ENCODE measurements around the gene DYRK1A. TPM values are rescaled to one million over a fixed set of nuclear protein-coding genes. Genes with fewer than 3 reads are reported as not detected.

DYRK1A gene
- total RNA-seq, 1 experiment from 2014 or later, result 49.3 TPM

DNA sequence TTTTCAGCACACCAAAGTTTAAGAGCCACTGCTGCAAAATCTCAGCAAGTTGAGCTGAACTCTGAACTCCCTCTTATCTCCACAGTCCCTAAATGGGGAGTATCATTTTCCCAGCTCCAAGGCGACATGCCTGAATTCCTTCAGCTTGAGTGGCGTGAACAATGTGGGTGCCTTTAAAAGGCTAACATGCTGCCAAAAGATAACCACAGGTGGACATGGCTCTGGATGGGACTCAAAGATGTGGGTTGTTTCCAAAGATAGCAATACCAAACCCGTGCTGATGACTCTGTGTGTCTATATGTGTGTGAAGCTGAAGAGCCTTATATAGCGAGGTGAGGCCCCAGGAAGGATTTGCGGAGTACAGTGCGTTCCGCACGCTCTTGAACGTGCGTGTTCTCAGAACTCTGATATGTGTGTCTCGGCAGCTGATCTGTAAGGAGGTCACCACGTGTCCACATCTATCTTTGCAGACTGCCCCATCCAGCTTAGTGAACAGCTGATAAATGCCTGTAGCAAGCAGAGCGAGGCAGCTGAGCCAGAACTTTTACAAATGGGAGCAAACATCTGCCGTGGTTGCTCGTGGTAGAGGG, 189.2 kb downstream of the DYRK1A start (continued):
- TF ChIP-seq, protein P1, sequence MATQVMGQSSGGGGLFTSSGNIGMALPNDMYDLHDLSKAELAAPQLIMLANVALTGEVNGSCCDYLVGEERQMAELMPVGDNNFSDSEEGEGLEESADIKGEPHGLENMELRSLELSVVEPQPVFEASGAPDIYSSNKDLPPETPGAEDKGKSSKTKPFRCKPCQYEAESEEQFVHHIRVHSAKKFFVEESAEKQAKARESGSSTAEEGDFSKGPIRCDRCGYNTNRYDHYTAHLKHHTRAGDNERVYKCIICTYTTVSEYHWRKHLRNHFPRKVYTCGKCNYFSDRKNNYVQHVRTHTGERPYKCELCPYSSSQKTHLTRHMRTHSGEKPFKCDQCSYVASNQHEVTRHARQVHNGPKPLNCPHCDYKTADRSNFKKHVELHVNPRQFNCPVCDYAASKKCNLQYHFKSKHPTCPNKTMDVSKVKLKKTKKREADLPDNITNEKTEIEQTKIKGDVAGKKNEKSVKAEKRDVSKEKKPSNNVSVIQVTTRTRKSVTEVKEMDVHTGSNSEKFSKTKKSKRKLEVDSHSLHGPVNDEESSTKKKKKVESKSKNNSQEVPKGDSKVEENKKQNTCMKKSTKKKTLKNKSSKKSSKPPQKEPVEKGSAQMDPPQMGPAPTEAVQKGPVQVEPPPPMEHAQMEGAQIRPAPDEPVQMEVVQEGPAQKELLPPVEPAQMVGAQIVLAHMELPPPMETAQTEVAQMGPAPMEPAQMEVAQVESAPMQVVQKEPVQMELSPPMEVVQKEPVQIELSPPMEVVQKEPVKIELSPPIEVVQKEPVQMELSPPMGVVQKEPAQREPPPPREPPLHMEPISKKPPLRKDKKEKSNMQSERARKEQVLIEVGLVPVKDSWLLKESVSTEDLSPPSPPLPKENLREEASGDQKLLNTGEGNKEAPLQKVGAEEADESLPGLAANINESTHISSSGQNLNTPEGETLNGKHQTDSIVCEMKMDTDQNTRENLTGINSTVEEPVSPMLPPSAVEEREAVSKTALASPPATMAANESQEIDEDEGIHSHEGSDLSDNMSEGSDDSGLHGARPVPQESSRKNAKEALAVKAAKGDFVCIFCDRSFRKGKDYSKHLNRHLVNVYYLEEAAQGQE (IDR thresholded peaks at IDR 0.05; ENCODE audit: low read depth), result no peak
- TF ChIP-seq SRF (IDR thresholded peaks at IDR 0.05; ENCODE audit: low read depth), result no peak
- no peak for TF ChIP-seq CEBPB (IDR thresholded peaks at IDR 0.05; ENCODE audit: low read depth)
- no peak for TF ChIP-seq CBX3 (IDR thresholded peaks at IDR 0.05; ENCODE audit: low read depth)
- TF ChIP-seq, protein P2, sequence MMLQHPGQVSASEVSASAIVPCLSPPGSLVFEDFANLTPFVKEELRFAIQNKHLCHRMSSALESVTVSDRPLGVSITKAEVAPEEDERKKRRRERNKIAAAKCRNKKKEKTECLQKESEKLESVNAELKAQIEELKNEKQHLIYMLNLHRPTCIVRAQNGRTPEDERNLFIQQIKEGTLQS (IDR thresholded peaks at IDR 0.05), result no peak
- TF ChIP-seq JUND (IDR thresholded peaks at IDR 0.05), result no peak

DNA sequence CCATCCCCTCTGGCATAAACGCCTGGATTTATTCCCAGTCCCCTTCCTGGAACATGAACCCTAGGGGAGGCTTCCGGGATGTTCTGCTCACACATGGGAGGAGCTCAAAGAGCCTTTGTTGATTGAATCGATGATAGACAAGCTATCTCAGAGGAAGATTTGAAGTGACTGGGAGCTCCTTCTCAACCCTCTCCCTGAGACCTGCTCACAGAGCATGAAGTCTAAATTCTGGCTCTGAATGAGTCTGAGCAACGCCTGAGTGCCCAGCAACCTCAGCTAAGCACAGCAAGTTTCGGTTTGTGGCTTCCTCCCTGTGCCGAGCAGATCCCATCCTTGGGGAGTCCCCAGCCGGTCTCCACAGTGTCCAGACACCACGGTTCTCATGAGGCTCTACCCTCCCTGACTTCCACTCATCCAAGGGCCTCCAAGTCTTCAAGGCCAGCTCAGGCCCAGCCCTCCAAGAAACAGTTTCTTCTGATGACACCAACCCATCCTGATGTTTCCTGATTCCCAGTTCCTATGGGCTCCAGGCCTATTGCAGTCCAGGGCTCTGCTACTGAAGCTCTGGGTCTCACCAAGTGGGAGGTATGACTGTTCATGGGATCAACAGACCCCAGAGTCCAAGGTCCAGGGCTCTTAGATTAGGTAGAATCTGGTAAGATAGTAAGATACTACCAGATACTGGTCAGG, 190.8 kb downstream of the DYRK1A start:
- Histone ChIP-seq H3K79me2 (ENCODE audit: insufficient read depth, low read length) (no peaks in the 10 kb centered on the region), H3K4me3 (replicated peaks in 1 of 2; ENCODE audit: low read depth in 1 of 2, low read length in 2 of 2) (no peak overlapping the region), H3K9ac (ENCODE audit: low read length) (no peak overlapping the region), H3K27me3 (ENCODE audit: insufficient read depth, low read length) (no peaks in the 10 kb centered on the region), H3K27ac (ENCODE audit: low read depth, low read length) (no peak overlapping the region), H3K4me1 (ENCODE audit: control insufficient read depth in 1 of 2, insufficient read depth in 2 of 2, low read length in 2 of 2) (no peaks in the 10 kb centered on the region), H3K4me2 (ENCODE audit: low read length) (no peak overlapping the region), H3K36me3 (ENCODE audit: control insufficient read depth in 1 of 2, insufficient read depth in 2 of 2, low read length in 2 of 2) (no peaks in the 10 kb centered on the region), H3K9me3 (ENCODE audit: control insufficient read depth in 1 of 2, insufficient read depth in 1 of 2, low read depth in 1 of 2, low read length in 2 of 2) (no peaks in the 10 kb centered on the region), H4K20me1 (ENCODE audit: insufficient read depth) (no peaks in the 10 kb centered on the region), H3K9me2 (ENCODE audit: insufficient read depth) (no peaks in the 10 kb centered on the region), H2AFZ (ENCODE audit: low read depth, low read length, poor library complexity, severe bottlenecking) (no peak overlapping the region)
- ATAC-seq, result no peak
- CTCF ChIA-PET, result no interaction called here
- TF ChIP-seq RAD21 (IDR thresholded peaks at IDR 0.05; ENCODE audit: low read depth) (no peak), ZFX (IDR thresholded peaks at IDR 0.05) (no peak), SP1 (IDR thresholded peaks at IDR 0.05; ENCODE audit: low read depth) (no peak)
- intact Hi-C loops (cut with micrococcal nuclease), result no loop called here
- POLR2A ChIA-PET, result no interaction called here
- no peak for DNase-seq (ENCODE audit: low read depth, low spot score)
- no TSS peak for BruUV-seq (replicated peaks)
- RAD21 ChIA-PET (ENCODE audit: low non-redundant PET in 1 of 2, low total read pairs in 2 of 2, uncharacterized antibody in 2 of 2, unreplicated experiment in 2 of 2), result no interaction called here
